ENCODE measurements around the gene KRT13.
A peak's percentile ranks its signal among the peaks of the same experiment; 100 is the strongest.

KRT13 gene

GRCh38 chr17:41494524-41494923 is 10.9 kb downstream of the KRT13 start:
- no peak for DNase-seq (ENCODE audit: low read depth)

- no peak for DNase-seq (ENCODE audit: low read depth)
Measured at GRCh38 chr17:41492771-41493170, 12.6 kb downstream of the KRT13 start.

GRCh38 chr17:41492351-41492750 is 13.1 kb downstream of the KRT13 start:
- no peak for DNase-seq (ENCODE audit: low read depth)

- no peak for DNase-seq (ENCODE audit: low read depth)
Measured at GRCh38 chr17:41491476-41491875, 13.9 kb downstream of the KRT13 start.

- no peak for DNase-seq (ENCODE audit: low read depth)
Measured at GRCh38 chr17:41490000-41490990, 15.1 kb downstream of the KRT13 start.

- no peak for DNase-seq (ENCODE audit: low read depth)
Measured at GRCh38 chr17:41489531-41489930, 15.9 kb downstream of the KRT13 start, which contains the start of gene KRT36. Gene KRT36, minus strand, starts transcription at chr17:41489910. Its CDS starts 46 bp downstream, at chr17:41489864.

- peak; percentile 22 for DNase-seq (ENCODE audit: low read depth)
Measured at GRCh38 chr17:41486809-41487530, 18.4 kb downstream of the KRT13 start.

- DNase-seq (ENCODE audit: low read depth), result no peak
Measured at GRCh38 chr17:41486316-41486715, 19.1 kb downstream of the KRT13 start.

GRCh38 chr17:41484920-41485904 is 20.2 kb downstream of the KRT13 start:
- DNase-seq (ENCODE audit: low read depth), result no peak

GRCh38 chr17:41483991-41484826 is 21.2 kb downstream of the KRT13 start:
- no peak for DNase-seq (ENCODE audit: low read depth)

- DNase-seq (ENCODE audit: low read depth), result no peak
Measured at GRCh38 chr17:41483531-41483930, 21.9 kb downstream of the KRT13 start.

- no peak for DNase-seq (ENCODE audit: low read depth)
Measured at GRCh38 chr17:41481036-41481435, 24.4 kb downstream of the KRT13 start, which contains the start of gene KRT35. Gene KRT35, minus strand, starts transcription at chr17:41481151. Its CDS starts 54 bp downstream, at chr17:41481097.

- DNase-seq (ENCODE audit: low read depth), result no peak
Measured at GRCh38 chr17:41480581-41480980, 24.8 kb downstream of the KRT13 start.

GRCh38 chr17:41480136-41480535 is 25.3 kb downstream of the KRT13 start:
- DNase-seq (ENCODE audit: low read depth), result no peak

- DNase-seq (ENCODE audit: low read depth), result no peak
Measured at GRCh38 chr17:41478237-41478636, 27.2 kb downstream of the KRT13 start.

GRCh38 chr17:41476866-41477815 is 28.3 kb downstream of the KRT13 start:
- no peak for DNase-seq (ENCODE audit: low read depth)

GRCh38 chr17:41475421-41475820 is 30.0 kb downstream of the KRT13 start:
- DNase-seq (ENCODE audit: low read depth), result no peak

GRCh38 chr17:41474863-41475262 is 30.5 kb downstream of the KRT13 start:
- no peak for DNase-seq (ENCODE audit: low read depth)

GRCh38 chr17:41468346-41468745 is 37.1 kb downstream of the KRT13 start:
- DNase-seq (ENCODE audit: low read depth), result no peak
